Smooth muscle cell of bladder (primary cell): ENCODE data around the gene TNFSF9. TPM values are rescaled to one million over a fixed set of nuclear protein-coding genes. Genes with fewer than 3 reads are reported as not detected.

ENCODE experiments used
- total RNA-seq: library from RNA; depleted of rRNA; stranded (reverse); fragments of >200 nt; gene quantifications from 2 replicates; pipeline ENCODE4 v1.2.3, GENCODE V29; 2014

The TNFSF9 gene, protein sequence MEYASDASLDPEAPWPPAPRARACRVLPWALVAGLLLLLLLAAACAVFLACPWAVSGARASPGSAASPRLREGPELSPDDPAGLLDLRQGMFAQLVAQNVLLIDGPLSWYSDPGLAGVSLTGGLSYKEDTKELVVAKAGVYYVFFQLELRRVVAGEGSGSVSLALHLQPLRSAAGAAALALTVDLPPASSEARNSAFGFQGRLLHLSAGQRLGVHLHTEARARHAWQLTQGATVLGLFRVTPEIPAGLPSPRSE
- 0.28 and 0.37 TPM in 2 replicates for total RNA-seq

DNA sequence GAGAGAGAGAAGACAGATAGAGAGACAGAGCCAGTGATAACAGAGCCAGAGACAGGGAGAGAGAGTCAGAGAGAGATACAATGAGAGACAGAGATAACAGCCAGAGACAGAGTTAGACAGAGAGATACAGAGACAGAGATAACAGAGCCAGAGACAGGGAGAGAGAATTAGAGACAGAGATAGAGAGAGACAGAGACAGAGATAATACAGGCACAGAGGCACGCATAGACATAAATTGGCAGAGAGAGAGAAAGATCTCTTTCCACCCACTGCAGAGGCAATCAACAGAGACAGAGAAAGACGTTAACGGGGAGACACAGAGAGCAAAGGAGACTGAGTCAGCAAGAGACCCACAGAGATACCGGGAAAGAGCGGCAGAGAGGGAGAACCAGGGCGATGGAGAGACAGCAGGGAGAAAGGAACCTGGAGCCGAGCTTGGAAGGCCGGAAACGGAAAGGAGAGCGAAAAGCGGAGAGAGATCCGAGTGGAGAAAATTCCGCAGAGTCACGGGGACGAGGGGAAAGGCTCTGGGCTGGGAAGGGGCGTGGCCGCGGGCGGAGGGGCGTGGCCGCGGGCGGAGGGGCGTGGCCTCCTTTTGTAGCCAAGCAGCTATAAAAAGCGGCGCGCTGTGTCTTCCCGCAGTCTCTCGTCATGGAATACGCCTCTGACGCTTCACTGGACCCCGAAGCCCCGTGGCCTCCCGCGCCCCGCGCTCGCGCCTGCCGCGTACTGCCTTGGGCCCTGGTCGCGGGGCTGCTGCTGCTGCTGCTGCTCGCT lies at the start of gene TNFSF9:
Gene TNFSF9, plus strand, starts transcription at position 641 of the 777 bp plus-strand sequence. Its CDS starts 11 bp downstream, at position 652.

DNA sequence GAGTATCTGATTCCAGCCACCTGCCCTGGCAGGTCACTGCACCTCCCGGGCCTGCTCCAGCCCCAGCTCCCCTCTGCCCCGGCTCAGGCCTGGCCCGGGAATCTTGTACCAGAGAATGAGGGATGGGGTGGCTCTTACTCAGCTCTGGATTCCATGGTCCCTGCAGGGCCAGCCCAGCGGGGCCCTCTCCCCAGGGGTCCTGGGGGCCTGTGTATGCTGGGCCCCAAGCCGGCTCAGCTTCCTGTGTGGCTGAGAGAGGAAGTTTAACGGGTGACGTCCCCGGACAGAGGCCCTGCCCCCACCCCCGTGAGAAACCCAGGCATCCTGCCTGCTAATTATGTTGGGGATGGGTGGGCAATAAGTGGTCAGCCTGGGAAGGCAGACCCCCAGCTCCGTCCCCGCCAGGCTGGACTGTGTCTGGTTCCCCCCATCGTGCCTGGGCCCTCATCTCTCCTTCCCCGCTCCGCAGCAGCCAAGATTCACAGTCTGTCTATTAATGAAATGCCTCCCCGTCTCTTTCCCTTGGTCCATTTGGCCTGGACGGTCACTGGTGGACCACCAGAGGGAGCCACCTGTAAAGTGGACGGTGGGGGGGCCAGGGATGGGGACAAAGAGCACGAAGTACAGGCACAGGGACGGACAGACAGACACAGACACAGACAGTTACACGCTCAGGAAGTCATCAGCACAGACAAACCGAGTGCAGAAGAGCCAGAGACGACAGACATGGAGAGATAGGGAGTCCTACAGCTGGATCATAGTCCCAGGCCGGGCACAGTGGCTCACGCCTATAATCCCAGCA lies 49.1 kb upstream of the TNFSF9 start, which contains the start of gene DENND1C:
Gene DENND1C, minus strand, starts transcription at position 247 of the 802 bp plus-strand sequence. Its CDS starts 92 bp downstream, at position 155.

GRCh38 chr19:6501740-6502648 lies 28.8 kb upstream of the TNFSF9 start, which contains the start of gene TUBB4A:
TSS of gene TUBB4A (minus strand) at chr19:6502309. CDS start at chr19:6502212, 97 bp downstream.

Other genes starting within 250 kb of the TNFSF9 start
- not detected in 2 replicates for gene ACER1, start 197.4 kb upstream of the TNFSF9 start, total RNA-seq
- gene CLPP, start 169.5 kb upstream of the TNFSF9 start, total RNA-seq = 47.2 and 49.1 TPM in 2 replicates
- gene ALKBH7, start 158.2 kb upstream of the TNFSF9 start, total RNA-seq = 28.5 and 30.6 TPM in 2 replicates
- gene PSPN, start 155.1 kb upstream of the TNFSF9 start, total RNA-seq = 0.43 and 0.92 TPM in 2 replicates
- gene GTF2F1, start 137.9 kb upstream of the TNFSF9 start, total RNA-seq = 68.9 and 78.9 TPM in 2 replicates
- 63.7 and 81.1 TPM in 2 replicates for gene KHSRP, start 106.2 kb upstream of the TNFSF9 start, total RNA-seq
- gene SLC25A41, start 97.3 kb upstream of the TNFSF9 start, total RNA-seq = not detected in 2 replicates
- gene SLC25A23, start 71.2 kb upstream of the TNFSF9 start, total RNA-seq = 14.4 and 15.1 TPM in 2 replicates
- gene CRB3, start 66.8 kb upstream of the TNFSF9 start, total RNA-seq = not detected in 2 replicates
- not detected in 2 replicates for gene DENND1C, start 49.2 kb upstream of the TNFSF9 start, total RNA-seq
- gene TUBB4A, start 28.7 kb upstream of the TNFSF9 start, total RNA-seq = not detected in 2 replicates
- not detected in 2 replicates for gene CD70, start 60.1 kb downstream of the TNFSF9 start, total RNA-seq
- 0.09 TPM in 1 of 2 replicates, not detected in the other for gene TNFSF14, start 139.1 kb downstream of the TNFSF9 start, total RNA-seq
- 8.1 and 24.6 TPM in 2 replicates for gene C3, start 189.6 kb downstream of the TNFSF9 start, total RNA-seq
- gene GPR108, start 206.6 kb downstream of the TNFSF9 start, total RNA-seq = 50.2 and 52.2 TPM in 2 replicates
- 36.0 and 46.7 TPM in 2 replicates for gene TRIP10, start 208.7 kb downstream of the TNFSF9 start, total RNA-seq
- 0.28 TPM in 1 of 2 replicates, not detected in the other for gene SH2D3A, start 236.4 kb downstream of the TNFSF9 start, total RNA-seq
- under 0.01 TPM in 1 of 2 replicates, not detected in the other for gene VAV1, start 241.7 kb downstream of the TNFSF9 start, total RNA-seq